ENCODE measurements around the gene PTGES2.
"Not testable (repeated sequence)": the region's sequence is repeated elsewhere in the genome, so short reads cannot be mapped to it uniquely, and the experiment has no call there.

Gene PTGES2

GRCh38 chr9:128084746-128085145 is 42.8 kb downstream of the PTGES2 start:
- no peak for DNase-seq

DNA sequence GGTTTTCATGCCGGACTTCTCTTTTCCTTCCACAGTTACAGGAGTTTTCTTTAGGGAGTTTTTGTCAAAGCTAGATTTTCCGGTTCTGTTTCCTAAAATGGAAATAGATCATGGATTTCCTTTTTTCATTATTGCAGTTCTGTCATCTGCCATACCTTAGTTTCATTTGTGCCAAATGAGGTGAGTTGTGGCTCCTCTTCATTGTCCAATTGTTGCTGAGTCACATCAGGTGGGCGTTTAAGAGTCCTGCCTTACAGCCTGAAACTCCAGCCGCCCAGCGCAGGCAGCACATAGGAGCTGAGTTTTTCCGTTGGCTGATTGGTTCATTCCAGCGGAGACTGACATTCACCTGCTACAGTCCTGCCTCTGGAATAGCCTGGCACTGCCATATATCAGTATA is 45.4 kb downstream of the PTGES2 start:
- DNase-seq = no peak

GRCh38 chr9:128081056-128081455 is 46.5 kb downstream of the PTGES2 start:
- no peak for DNase-seq

DNA sequence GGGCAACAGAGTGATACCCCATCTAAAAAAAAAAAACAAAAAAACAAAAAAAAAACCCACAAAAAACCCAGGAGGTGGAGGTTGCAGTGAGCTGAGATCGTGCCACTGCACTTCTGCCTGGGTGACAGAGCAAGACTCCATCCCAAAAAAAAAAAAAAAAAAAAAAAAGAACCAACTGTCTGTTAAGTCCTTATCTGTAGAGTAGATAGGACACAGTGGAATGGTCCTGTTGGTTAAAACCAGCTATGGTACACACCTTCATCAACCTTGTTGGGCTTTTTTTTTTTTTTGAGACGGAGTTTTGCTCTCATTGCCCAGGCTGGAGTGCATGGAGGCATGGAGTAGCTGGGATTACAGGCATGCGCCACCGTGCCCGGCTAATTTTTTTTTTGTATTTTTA is 47.3 kb downstream of the PTGES2 start:
- no peak for DNase-seq

DNA sequence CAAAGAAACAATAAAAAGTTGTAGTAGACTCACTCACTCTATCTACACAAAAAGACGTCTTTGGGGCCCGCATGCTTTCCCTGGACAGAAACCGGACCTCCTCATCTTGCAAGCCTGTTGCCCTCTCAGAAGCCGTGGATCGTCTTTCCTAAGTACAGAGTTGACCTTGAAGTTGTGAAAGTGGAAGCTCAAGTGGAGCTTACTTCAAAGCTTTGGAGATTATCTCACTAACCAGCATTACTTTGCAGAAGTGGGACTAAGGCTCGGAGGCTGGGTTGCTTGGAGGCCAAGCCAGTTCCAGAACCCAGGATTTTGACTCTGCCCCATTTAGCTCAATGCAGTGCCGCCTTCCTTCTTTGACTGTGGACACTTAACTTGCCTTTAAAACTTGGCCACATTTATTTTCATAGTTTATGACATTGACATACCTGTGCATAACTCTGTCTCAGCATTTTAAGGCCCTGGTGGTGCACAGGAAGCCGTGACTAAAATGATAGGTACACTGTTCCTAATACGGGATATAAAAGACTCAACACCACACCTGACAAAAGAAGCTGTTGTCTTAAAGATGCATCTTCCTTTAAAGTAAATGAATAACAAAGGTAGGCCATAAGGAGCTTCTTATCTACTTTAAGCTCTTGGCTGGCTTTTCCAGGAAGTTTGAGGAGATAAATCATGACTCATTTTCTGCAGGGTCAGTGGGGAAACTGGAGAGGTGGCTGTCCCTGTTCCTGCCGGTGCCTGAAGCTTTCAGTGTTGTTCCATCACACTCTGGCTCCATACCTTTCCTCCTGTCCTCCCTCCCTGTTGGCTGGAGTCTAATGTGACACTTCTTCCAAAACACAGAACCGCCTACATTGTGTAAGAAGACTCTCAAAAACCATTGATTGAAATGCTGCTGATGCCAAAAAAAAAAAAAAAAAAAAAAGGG is 48.8 kb downstream of the PTGES2 start:
- no peak for DNase-seq

GRCh38 chr9:128077847-128078503 is 49.6 kb downstream of the PTGES2 start:
- DNase-seq = no peak

DNA sequence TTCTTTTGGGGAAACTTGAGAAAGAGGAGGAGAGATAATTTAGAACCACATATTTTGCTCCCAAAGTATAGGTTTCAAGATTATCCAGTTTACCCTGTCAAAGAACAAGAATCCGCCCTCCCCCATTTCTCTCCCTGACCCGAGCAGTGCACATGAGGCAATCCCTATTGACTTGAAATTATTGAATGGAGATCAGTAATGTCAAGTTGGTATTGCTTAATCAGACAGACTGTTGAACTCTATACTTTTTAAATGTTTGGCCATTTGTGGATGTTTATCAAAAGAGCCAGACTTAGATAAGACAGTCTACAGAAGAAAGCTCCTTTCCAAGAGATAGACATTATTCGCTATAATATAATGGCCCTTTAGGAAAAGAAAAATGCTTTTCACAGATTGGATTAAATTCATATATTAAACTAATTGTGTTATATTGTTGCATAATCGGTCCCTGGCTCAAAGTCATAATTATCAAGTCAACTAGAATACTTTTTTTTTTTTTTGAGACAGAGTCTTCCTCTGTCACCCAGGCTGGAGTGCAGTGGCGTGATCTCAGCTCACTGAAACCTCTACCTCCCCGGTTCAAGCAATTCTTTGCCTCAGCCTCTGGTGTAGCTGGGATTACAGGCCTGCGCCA is 54.2 kb downstream of the PTGES2 start:
- no peak for DNase-seq

GRCh38 chr9:128072144-128073021 is 55.1 kb downstream of the PTGES2 start:
- DNase-seq = no peak

DNA sequence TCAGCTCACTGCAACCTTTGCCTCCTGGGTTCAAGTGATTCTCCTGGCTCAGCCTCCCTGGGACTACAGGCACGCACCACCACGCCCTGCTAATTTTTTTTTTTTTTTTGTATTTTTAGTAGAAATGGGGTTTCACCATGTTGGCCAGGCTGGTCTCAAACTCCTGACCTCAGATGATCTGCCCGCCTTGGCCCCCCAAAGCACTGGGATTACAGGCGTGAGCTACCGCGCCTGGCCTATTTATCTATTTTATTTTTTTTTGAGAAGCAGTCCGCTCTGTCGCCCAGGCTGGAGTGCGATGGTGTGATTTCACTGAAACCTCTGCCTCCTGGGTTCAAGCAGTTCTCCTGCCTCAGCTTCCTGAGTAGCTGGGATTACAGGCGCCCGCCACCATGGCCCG is 56.1 kb downstream of the PTGES2 start:
- not testable (repeated sequence) for DNase-seq

DNA sequence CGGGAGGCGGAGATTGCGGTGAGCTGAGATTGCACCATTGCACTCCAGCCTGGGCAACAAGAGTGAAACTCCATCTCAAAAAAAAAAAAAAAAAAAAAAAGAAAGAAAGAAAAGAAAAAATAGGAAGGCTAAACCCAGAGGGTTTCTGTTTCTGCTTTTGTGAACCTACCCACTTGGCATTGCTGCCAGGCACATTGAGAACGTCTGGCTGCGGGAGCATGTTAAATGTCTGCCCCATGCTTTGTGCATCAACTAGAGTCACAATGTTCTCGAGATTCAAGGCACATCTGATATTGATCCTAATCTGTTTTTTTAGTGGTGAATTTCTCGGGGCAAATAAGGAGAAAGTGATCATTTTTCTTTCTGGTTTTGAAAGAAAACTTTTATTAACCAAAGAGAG is 56.7 kb downstream of the PTGES2 start:
- DNase-seq = no peak

Data from NCI-H526 (cell line).